A549 (cell line): ENCODE data around the gene MYLK3.

Experiments
- EP300 ChIP-seq, 2 experiments: fragments of >200 bp; sonication (Bioruptor Twin); formaldehyde crosslinking; IDR thresholded peaks; 2 replicates in 1 of 2; 3 replicates in 1 of 2; pipeline ENCODE4 v1.6.1; 2016 to 2017
- KDM5A ChIP-seq: fragments of 200-600 bp; sonication (generic); IDR thresholded peaks from 2 replicates; pipeline ENCODE4 v1.6.1; 2016; ENCODE audit warnings: antibody characterized with exemption, mild to moderate bottlenecking

GRCh38 chr16:46796764-46797269, 48.7 kb upstream of the MYLK3 start:
- no peak for TF ChIP-seq EP300 (IDR thresholded peaks at IDR 0.05)
- no peak for TF ChIP-seq KDM5A
